CD4-positive, alpha-beta T cell treated with Interleukin-12 subunit alpha and Interleukin-12 subunit beta, for 1 hour (primary cell): ENCODE results near the gene KIAA1328.
A peak's percentile ranks its signal among the peaks of the same experiment; 100 is the strongest.
"Not testable (repeated sequence)": the region's sequence is repeated elsewhere in the genome, so short reads cannot be mapped to it uniquely, and the experiment has no call there.

ENCODE experiments used
- DNase-seq: peaks from one replicate; pipeline ENCODE4 v3.0.0-alpha.2; 2020

KIAA1328 gene

DNA sequence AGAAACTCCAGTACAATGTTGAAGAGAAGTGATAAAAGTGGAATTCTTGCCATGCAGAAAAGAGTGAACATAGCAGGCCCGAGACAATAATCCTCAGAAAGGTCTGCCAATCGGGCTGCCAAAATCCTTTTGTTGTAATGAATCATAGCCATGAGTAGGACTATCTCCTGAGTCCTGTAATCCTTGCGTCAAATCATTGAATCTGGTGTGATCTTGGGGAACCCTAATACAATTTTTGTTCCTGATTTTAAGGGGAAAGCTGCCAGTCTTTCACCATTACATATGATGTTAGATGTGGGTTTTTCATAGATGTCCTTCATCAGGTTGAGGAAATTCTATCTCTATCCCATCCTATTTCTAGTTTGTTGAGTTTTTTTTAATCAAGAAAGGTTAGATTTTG lies 2.4 kb upstream of the KIAA1328 start:
- DNase-seq = no peak

DNA sequence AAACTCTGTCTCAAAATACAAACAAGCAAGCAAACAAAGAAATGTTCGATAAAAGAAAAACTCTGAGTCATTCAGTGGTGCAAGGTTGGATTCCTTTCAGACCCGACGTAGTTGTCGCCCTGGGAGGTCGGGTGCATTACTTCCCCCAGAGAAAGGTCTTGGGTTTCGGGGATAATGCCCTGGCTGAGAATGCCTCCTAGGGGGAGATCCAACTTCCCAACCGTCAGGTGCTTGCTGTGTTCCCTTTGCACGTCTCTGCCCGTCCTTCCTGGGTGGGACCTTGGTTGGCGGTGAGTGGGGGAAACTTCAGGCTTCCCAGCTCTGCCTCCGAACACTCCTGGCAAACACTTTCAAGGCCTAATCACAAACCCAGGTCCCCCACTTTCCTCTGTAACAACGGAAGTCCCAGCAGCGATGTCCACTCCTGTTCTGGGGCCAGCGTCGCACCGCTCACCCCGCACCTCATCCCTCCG lies 734 bp upstream of the KIAA1328 start:
- peak; percentile 19 for DNase-seq

DNA sequence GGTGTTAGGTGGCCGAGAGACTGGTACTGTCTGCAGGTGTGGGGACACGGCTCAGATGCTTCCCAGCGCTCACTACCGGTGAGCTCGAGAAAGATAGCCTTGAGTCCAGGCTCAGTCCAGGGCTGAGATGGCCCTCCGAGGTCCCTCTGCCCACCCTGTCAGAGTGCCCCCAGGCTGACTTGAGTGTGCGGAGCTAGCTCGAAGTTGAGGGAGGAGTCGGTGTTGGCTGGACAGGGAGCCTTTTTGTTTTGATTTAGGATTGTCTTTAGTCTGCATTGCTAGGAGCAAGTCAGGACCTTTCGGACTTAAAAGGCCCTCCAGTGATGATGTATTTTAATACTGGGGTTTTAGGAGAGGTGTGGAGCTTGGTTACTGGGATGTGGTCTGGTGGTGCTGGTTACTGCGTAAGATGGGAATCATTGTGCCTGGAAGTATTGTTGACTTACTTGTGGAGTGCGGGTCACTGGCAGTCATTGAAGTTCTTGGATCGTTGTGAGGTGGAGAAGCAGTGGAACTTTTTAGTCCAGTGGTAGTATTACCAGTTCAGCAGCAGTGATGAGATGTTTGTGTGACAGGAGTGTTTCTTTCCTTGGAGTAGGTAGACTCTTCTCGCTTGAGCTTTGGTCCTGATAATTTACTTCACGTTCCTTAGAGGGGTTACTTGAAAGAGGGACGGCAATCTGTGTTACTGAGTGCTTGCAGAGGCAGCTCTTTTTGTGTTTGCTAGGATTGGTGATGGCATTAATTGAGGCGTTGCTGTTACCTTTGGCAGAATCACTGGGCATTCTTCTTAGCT lies 633 bp downstream of the KIAA1328 start:
- DNase-seq = no peak

DNA sequence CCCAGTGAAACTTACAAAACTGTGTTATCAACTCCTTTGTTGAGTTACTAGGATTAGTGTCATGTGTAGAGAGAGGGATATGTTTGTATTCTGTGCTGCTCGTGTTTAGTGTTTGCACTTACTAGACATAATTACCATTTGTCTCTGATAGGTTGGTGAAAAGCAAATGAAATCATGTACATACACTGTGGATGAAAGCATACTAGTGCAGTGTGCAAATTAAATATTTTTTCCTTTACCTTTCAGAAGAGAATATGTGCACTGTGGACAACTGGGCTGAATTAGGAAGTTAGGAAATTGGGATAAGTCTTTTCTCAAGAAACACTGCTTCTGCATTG lies 1.2 kb downstream of the KIAA1328 start:
- no peak for DNase-seq

DNA sequence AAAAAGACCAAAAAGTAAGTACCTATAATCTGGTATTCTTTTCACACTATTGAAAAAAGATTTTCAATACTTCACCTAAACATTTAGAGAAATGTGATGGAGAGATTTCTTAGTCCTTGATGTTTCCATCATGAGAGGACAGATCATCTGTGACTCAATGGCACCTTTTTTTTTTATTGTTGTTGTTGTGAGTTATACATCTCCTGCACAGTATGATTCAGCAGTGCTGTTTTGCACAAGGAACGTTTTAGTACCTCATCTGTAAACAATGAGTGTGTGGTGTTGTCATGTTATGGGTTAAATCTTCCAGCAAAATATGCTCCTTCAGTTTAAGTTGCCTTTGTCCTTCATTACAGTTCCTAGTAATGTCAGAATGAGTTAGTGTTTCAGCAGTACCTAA lies 2.2 kb downstream of the KIAA1328 start:
- DNase-seq = no peak

DNA sequence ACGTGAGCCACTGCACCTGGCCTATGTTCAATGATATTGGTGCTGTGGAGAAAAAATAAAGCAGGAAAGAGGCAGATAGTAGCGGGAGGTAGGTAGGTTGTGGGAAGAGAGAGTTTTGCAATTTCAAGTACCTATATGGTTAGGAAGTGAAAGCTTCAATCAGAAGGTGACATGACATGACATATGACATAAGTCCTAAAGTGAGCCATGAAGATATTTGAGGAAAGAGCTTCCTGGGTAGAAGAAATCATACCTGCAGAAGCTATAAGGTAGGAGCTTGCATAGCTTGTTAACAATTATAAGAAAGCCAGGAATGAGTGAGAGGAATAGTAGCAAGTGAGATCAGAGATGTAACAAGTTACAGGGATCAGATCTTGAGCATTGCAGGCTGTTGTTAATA lies 4.2 kb downstream of the KIAA1328 start:
- no peak for DNase-seq

DNA sequence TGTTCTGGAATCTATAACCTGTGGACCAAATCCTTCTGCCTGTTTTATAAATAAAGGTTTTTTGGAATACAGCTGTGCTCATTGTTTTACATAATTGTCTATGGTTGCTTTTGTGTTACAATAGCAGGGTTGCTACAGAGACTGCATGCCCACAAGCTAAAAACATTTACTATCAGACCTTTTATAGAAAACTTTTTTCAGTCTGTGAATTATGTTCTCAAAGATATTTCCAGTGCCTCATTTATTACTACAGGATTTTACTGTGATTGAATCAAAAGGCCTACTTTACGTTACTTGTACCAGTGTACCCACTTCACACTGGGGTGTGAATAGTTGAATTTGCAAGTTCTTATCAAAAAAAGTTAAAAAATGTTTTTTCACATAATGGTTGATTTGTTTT lies 7.0 kb downstream of the KIAA1328 start:
- DNase-seq = no peak

DNA sequence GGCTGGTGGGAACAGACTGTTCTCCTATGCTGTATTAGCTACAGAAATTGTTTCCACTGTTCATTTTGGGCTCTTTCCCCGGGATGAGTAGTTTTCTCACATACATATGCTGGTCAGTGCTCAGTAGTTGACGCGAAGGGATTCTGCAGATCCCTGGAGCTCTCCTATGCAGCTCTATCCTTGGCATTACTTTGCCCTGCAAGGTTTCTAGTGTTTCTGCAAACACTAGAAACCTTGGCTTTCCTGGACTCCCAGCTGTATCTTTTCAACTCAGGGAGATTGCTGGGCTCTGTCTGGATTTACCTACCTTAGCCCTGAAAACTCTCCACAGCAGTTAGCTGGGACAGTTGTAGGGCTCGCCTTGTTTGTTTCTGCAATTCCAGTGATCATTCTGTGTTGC lies 10.9 kb downstream of the KIAA1328 start:
- DNase-seq = no peak

DNA sequence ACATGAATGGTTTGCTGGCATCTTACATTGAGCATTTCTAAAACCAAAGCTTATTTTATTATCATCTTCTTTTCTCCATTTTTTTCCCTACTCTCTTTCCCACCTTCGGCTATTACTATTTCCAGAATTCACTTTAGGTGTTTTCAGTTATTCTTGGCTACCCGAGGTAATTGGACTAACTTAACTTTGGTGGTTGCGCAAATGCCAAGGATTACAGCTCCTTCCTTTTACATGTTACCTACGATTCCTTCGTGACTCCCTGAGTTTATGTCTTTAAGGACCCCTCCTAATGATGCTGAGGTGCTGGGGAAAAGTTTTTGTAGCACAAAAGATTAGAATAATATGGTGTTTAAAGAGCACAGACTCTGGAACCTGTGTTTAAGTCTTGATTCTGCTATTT lies 14.3 kb downstream of the KIAA1328 start:
- DNase-seq = no peak

DNA sequence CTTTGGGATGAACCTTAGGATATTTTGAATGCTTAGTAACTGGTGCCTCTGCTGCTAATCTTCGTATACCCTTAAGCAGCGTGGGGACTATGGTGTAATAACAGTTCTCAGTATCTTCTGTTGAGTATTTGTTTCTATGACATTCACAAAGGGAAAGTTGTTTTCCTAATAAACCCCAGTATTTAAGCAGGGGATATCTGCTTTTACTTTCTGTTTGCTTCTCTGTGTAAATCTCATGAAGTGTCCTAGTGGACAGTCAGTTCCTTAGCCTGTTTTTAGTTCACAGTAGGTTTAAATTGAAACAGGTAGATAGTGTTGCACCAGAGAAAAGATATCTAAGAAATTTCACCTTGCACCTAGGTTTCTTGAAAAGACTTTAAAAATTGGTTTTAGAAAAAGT lies 14.9 kb downstream of the KIAA1328 start:
- DNase-seq = no peak

DNA sequence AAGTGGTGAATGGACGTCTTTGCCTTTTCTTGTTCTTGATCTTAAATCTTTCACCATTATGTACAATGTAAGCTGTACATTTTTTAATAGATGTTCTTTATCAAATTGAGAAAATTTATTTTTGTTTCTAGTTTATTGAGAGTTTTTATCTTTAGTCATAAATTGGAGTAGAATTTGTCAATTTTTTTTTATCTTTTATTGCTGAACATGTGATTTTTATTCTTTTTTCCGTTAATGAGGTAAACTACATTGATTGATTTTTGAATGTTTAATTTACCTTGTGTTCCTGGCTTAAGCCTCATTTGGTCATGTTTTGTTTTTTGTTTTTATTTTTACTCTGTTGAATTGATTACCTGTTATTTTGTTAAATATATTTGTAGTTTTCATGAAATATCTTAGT lies 19.7 kb downstream of the KIAA1328 start:
- DNase-seq = no peak

DNA sequence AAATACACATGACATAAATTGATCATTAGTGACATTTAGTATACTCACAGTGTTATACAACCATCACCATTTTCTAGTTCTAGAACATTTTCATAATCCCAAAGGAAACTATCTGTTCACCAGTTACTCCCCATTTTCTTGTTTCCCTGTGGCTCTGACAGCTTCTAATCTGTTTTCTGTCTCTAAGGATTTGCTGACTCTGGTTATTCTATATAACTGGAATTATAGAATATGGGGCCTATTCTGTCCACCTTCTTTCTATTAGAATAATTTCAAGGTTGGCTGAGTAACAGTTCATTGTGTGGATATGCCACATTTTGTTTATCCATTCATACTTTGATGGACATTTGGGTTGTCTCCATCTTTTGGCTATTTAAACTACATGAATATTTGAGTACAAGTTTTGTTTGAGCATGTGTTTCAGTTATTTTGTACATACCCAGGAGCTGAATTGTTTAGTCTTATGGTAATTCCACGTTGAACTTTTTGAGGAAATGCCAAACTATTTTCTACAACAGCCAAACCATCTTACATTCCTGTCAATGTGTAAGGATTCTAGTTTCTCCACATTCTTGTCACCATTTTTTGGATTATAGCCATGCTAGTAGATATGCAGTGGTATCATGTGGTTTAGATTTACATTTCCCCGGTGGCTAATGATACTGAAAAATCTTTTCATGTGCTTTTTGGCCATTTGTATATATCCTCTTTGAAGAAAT lies 20.5 kb downstream of the KIAA1328 start:
- no peak for DNase-seq

DNA sequence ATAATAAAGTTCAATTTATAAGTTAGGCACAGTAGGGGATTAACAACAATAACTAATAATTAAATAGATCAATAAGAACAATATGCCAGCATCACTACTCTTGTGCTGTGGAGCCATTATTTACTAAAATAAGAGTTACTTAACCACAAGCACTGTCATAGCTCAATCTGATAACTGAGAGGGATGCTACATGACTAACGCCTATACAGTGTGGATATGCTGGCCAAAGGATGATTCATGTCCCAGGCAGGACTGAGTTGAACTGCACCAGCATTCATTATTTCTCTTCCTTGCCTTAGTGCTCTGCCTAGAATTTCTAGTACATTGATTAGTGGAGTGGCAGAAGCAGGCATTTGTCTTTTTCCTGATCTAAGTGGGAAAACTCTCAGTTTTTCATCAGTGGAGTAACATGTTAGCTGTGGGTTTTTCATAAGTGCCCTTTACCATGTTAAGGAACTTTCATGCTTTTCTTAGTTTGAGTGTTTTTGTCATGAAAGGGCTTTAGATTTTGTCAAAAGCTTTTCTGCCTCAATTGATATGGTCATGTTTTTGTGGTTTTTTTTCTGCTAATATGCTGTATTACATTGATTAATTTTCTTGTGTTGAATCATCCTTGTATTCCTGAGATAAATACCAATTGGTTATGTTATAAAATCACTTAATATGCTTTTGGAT lies 21.7 kb downstream of the KIAA1328 start:
- no peak for DNase-seq

DNA sequence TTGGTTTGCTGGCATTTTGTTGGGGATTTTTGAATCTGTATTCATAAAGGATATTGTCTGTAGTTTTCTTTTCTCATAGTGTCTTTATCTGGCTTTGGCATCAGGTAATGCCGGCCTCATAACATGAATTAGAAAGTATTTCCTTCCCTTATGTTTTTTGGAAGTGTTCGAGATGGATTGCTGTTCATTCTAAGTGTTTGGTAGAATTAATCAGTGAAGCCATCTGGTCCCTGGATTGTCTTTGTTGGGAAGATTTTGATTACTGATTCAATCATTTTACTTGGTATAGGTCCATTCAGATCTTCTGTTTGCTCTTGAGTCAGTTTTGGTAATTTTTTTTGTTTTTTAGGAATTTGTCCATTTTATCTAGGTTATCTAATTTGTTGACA lies 22.3 kb downstream of the KIAA1328 start:
- no peak for DNase-seq

DNA sequence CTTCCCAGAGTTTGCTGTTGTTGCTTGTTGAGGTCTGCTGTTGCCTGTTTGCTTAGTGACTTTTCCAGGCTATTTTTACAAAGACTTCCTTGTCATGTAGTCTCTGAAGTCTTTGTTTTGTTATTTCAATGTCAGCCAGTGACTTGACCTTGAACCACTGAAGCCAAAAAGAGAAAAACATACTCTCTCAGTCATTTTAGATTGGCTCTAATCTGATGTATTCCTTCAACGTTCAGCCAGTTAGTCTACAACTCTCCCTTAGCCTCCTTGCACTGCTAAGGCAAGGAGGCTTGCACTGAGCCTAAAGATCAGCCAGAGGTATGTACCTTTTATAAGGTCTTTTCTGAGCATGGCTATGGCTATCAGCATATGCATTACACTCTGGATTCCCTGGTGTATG lies 27.9 kb downstream of the KIAA1328 start:
- no peak for DNase-seq

DNA sequence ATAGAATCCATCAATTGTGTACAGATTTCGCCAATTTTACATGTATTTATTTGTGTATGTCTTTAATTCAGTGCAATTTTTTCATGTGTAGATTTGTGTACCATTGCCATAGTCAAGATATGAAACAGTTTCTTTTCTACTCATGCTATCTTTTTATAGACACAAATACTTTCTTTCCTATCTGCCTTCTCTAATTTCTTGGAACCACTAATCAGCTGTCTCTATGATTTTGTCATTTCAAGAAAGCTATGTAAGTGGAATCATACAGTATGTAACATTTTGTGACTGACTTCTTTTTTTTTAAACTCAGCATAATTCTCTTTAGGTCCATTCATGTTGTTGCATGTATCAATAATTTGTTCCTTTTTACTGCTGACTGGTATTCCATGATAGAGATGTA lies 33.3 kb downstream of the KIAA1328 start:
- no peak for DNase-seq

DNA sequence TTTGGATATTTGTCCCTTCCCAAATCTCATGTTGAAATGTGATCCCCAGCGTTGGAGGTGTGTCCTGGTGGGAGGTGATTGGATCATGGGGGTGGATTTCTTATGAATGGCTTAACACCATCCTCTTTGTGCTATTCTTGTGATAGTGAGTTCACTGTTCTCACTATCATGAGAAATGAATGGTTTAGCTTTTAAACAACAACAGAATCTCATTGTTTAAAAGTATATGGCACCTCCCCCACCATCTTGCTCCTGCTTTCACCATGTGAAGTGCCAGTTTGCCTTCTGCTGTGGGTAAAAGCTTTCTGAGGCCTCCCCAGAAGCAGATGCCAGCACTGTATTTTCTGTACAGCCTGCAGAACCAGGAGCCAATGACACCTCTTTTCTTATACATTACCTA lies 38.1 kb downstream of the KIAA1328 start:
- no peak for DNase-seq

DNA sequence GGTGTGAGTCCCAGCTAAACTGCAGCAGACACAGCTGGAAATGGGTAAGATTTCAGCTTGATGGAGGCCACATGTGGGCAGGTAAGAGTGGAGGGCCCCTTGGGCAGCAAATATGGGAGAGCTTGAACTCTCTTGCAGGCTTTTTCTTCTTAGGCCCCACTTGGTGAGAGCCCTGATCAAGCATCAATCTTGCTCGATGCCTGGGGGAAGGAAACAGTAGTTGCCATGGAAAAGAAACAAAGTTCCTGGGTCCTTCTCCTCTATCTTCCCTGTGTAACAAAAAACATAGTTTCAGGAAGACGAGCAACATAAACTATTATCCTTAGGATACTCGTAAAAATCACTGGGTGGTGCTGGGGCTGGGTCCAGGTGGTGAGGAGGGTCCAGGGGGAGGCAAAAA lies 42.9 kb downstream of the KIAA1328 start:
- no peak for DNase-seq

DNA sequence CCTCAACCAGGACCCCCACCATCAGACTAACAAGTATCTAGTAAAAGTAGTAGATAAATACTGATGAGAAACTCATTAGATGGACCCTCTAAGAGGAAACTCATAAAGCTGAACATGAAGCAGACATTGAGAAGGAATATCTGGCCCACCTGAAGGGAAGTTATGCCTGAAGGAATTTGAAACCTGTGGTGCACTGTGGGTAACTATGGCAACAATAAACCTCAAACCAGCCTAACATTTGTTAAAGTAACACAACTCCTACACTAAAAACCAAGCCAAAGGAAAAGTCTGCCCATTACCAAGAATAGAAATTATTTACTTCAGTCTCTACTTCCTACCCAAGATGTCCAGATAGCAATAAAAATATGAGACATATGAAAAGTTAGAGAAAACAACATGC lies 43.4 kb downstream of the KIAA1328 start:
- no peak for DNase-seq

DNA sequence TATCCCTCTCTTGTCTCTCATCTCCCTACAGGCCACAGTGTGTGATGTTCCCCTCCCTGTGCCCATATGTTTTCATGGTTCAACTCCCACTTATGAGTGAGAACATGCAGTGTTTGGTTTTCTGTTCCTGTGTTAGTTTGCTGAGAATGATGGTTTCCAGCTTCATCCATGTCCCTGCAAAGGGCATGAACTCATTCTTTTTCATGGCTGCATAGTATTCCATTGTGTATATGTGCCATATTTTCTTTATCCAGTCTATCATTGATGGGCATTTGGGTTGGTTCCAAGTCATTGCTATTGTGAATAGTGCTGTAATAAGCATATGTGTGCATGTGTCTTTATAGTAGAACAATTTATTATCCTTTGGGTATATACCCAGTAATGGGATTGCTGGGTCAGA lies 44.9 kb downstream of the KIAA1328 start:
- DNase-seq = not testable (repeated sequence)

DNA sequence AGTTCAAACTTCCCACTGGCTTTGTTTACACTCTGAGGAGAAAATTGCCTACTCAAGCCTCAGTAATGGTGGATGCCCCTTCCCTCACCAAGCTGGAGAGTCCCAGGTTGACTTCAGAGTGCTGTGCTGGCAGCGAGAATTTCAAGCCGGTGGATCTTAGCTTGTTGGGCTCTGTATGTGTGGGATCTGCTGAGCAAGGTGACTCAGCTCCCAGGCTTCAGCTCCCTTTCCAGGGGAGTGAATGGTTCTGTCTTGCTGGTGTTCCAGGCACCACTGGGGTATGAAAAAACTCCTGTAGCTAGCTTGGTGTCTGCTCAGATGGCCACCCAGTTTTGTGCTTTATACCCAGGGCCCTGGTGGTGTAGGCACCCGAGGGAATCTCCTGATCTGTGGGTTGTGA lies 50.9 kb downstream of the KIAA1328 start:
- not testable (repeated sequence) for DNase-seq

DNA sequence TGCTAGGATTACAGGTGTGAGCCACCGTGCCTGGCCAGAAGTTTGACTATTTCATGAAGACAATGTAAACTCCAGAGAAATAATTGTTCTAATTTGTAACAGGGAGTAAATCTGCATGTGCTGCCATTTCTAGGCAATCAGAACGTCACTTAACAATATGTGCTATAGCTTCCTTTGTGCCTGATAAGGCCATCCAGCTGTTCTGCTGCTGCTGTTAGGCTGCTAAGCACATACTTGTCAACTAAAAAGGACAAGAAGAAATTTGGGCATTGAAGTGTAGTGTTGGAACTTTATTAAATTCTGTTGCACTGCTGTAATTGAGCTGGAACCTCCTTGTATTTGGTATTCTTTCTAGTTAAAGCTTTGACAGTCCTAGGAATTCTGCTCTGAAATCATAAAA lies 57.1 kb downstream of the KIAA1328 start:
- no peak for DNase-seq

DNA sequence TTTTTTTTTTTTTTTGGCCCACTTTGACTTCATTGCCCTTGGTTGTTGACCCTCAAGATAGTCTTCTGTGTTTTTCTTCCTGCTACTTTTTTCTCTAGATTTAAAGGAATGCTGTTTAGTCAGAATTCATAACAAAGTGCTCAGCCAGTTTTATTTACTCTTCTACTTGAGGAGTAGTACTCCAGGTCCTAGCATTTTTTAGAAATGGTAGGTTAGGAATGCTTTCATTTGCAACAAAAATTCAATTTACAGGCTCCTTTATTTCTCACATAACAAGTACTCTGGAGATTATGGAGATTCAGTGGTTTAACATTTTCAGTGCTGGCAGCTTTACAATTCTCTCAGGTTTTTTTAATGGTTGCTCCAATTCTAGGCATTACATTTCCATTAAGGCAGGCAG lies 58.2 kb downstream of the KIAA1328 start:
- no peak for DNase-seq

DNA sequence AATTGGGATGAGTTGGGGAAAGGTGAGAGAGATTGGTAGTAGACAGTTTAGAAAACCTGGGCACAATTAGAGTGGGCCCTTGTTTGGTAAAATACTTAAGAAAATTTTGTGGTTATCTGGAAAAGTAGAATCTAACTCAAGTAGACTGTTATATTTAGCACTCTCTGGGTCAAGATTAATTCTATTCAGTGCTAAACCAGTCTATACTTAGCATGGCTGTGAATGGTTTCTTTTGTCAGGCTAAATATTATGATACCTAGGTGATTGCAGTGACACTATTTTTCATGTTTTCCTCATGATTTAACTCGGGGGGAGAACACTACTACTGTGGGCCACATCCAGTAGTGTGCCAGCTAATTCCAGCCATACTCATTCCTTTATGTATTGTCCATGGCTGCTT lies 58.9 kb downstream of the KIAA1328 start:
- no peak for DNase-seq
